ENCODE measurements around the gene CDKL5.
"Not testable (repeated sequence)": the region's sequence is repeated elsewhere in the genome, so short reads cannot be mapped to it uniquely, and the experiment has no call there.

CDKL5 gene

GRCh38 chrX:18578546-18578945 is 153.1 kb downstream of the CDKL5 start:
- DNase-seq: no peak

DNA sequence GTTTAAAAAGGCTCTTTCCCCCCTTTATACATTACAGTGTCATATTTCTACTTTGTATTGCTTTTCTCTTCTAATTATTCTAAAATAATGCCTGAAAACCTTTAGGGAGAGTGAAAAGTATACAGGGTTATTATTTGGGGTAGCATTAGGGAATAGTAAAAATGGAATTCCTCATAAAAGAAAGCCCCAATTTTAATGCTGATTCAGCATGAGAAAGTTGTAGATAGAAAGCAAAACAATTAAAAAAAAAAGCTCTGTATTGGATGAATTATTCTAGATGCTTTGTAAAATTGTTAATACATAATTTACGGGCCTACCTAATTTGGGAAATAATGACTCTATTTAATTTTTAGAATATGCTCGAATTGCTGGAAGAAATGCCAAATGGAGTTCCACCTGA is 154.1 kb downstream of the CDKL5 start:
- DNase-seq: no peak

- no peak for DNase-seq
Observed at GRCh38 chrX:18582910-18583493, 157.6 kb downstream of the CDKL5 start.

DNA sequence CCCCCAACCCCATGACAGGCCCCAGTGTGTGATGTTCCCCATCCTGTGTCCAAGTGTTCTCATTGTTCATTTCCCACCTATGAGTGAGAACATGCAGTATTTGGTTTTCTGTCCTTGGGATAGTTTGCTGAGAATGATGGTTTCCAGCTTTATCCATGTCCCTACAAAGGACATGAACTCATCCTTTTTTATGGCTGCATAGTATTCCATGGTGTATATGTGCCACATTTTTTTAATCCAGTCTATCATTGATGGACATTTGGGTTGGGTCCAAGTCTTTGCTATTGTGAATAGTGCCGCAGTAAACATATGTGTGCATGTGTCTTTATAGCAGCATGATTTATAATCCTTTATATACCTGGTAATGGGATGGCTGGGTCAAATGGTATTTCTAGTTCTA is 163.9 kb downstream of the CDKL5 start:
- not testable (repeated sequence) for DNase-seq

DNA sequence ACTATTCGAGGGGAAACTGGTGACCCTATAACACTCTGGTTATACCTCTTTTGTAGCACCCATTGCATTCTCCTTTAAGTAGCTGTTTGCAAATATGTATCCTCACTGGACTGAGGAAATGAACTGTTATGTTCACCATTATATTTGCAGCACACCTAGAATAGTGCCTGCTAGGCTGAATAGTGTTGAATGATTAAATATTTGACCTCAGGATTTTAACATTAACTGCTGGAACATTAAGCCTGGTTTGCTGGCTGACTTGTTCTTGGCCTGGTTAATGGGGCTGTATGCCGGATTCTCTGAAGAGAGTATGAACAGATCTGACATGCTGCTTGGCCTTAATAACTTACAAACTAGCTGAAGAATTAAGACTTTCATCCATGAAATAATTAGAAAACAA is 166.4 kb downstream of the CDKL5 start:
- no peak for DNase-seq

- DNase-seq: no peak
Observed at GRCh38 chrX:18594079-18594478, 168.7 kb downstream of the CDKL5 start.

- no peak for DNase-seq
Observed at GRCh38 chrX:18596096-18596495, 170.7 kb downstream of the CDKL5 start.

DNA sequence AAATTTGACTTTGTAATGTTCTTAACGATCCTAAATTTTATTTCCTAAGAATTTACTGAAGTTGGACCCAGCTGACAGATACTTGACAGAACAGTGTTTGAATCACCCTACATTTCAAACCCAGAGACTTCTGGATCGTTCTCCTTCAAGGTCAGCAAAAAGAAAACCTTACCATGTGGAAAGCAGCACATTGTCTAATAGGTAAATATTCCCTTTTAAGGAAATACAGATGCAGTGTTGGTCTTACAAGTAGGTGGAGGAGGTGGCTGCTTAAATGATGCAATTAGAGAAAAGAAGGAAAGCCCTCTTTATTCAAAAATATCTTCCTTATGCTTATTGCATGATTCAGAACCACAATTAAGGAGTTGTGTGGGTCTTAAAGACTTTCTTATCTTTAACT is 173.0 kb downstream of the CDKL5 start:
- DNase-seq: no peak

DNA sequence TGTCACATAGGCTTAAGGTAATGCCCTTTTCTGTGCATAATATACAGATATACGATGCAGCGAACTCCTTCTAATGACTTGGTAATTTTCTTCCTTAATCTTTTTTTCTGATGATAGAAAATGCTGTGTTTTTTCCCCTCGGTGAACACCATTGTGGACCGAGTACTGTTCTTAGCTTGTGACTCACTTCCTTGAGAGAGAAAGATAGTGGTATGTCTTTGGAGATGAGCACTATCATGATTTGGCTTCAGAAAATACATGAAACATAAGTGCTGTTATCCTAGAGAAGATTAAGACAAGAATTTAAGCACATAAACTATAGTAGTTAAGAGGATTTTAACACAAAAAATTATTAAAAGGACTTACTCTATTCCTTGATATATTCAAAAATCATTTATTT is 182.6 kb downstream of the CDKL5 start:
- DNase-seq: no peak

DNA sequence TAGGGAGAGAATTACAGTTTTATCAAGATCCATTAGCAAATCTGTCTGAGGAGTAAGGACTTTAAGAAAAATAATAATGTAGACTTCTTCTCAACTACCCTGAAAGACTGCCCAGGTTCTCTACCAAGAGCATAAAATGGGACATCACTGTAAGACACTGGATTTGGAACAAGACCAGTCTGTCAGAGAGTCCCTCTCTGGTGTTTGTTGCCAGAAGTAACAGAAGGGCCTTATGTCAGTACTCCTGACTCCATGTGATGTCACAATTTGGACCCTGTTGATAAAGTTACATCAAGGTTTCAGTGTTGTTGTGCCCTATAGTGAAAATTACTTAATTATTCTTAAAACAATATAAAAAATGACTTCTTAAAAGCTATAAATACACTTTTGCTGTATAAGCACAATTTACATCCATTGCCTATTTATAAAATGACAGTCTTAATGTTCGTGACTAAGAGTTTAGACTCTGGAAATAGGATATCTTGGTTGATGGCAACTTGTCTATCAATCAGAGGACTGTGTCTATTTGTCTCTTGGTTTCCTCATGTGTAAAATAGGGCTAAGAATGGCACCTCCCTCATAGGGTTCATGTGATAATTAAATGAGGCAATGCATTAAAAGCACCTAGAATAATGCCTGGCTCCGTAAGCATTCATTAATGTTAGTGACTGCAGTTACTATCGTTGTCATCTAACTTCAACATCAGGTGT is 188.7 kb downstream of the CDKL5 start:
- no peak for DNase-seq

DNA sequence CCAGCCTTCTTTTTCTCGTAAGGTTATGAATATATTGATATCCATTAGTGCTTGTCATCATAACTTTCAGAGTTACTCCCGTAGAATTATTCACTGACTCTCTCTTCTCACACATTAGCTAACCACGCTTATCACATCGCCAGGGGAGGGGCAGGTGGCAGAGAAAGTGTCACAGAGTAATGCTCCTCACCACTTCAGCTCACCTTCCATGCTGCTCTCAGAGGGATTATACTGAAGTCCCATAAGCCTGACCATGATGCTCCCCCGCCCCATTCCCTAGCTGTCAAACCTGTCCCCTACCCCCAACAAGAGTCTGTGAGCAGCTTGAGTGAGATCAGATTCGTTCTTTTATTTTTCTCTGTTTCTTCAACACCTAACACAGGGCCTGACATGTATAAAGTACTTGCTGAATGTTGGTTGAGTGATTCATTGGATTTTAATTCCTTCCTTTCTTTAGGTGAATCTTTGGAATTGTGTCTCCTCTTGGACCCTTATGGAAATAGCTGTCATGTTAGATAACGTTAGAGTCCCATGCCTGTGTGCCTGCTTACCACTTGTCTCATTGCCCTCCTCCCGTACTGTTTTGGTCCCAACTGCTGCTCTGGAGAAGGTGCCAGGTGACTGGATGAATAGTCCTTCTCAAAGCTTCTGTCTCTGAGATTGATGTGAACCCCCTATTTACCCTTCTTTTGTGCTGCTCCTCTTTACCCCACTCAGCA is 191.4 kb downstream of the CDKL5 start:
- DNase-seq: no peak

- DNase-seq: no peak
Observed at GRCh38 chrX:18617407-18617750, 192.0 kb downstream of the CDKL5 start.

DNA sequence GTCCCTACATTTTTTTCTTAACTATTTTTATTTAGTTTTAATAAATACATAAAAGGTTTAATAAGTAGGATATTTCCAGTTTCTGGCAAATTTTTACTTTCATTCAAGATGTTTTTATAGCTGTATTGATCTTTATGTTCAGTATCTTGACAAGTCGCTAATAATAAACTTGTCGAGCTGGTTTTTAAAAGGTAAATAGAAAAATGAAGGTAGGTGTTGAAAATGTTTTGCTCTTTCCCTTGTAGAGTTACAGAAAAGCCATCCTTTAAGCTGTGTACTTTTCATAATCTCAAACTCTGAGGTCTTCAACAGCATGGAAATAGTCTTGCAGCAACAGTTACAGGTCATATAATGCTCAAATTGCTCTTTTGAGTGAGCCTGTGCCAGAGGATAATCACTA is 193.9 kb downstream of the CDKL5 start:
- no peak for DNase-seq

GRCh38 chrX:18620349-18620748 is 194.9 kb downstream of the CDKL5 start:
- no peak for DNase-seq

- DNase-seq: no peak
Observed at GRCh38 chrX:18624599-18624998, 199.2 kb downstream of the CDKL5 start.

GRCh38 chrX:18630934-18631333 is 205.5 kb downstream of the CDKL5 start:
- no peak for DNase-seq

- no peak for DNase-seq
Observed at GRCh38 chrX:18638398-18638797, 213.0 kb downstream of the CDKL5 start.

DNA sequence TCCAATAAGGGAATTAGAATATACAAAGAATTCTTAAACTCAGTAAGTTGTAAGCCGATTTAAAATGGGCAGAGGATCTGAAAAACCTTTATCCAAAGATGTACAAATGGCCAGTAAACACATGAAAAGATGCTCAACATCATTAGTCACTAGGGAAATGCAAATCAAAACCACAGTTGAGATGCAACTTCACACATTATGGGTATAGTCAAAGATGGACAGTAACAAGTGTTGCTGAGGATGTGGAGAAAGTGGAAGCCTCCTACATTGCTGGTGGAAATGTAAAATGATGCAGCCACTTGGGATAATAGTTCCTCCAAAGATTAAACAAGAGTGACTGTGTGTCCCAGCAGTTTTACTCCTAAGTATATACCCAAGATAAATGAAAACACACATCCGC is 213.9 kb downstream of the CDKL5 start:
- no peak for DNase-seq

DNA sequence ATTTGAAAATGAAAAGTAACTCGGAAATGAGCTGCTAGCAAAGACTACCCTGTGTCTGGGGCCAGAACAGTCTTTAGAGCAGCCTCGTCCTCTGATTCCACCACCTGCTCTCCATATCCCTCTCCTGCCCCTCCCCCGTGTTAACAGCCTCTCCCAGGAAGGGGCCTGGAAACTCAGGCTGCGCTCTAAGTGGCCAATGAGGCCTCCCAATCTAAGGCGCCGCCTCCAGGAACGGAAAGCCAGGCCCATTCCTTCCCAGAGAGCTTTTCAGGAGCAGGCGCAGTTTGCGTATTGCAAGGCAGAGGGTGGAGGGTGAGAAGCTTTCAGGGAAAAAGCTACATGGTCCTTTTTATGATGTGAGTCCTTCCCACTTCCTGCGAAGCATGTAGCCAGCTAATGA is 215.3 kb downstream of the CDKL5 start:
- no peak for DNase-seq

GRCh38 chrX:18643243-18643642 is 217.8 kb downstream of the CDKL5 start:
- DNase-seq: no peak

DNA sequence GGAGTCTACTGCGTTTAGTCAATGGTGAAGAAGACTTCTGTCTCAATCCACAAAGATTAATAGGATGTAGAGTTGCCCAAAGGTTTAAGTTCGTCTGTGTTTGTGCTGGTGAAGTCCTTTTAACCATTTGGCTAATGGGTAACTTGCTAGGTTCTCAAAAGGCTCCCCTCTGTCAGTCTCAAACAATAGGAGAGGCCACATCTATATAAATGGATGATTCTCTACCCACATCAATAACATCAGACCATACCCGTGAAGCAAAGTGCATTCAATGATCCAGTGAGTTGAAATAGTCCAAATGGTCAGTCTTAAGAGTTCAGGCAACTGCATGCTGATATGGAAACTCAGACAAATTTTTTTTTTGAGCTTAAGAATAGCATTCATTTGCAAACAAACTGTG is 218.4 kb downstream of the CDKL5 start:
- DNase-seq: no peak

- no peak for DNase-seq
Observed at GRCh38 chrX:18647621-18648020, 222.2 kb downstream of the CDKL5 start.

GRCh38 chrX:18649498-18649951 is 224.1 kb downstream of the CDKL5 start:
- no peak for DNase-seq

DNA sequence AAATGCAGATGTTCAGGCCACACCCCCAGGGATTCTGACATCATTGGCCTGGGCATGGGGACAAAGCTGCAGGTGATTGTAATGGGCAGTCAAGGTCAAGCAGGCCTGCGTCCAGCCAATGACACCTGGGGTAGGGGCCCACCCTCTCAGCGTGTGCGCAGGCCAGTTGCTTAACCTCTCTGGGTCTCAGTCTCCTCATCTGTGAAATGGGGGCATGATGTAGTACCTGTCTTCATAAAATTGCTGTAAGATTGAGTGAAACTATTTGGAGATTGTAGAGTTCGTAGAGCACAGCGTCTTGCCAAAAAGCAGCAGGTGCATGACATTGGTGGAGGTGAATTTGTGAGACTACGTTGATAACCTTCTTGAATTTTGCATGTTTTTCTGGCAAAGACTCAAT is 225.3 kb downstream of the CDKL5 start:
- no peak for DNase-seq

Data from stimulated activated CD4-positive, alpha-beta T cell treated with anti-CD3 and anti-CD28 coated beads, Interleukin-2, amount 100 ng/mL, for 48 hours (primary cell).